Measurements from ENCODE around the gene PROB1. TPM values are rescaled to one million over a fixed set of nuclear protein-coding genes. Genes with fewer than 3 reads are reported as not detected.
A peak's percentile ranks its signal among the peaks of the same experiment; 100 is the strongest.

Gene PROB1
- total and polyA plus RNA-seq, 2 of the 8 experiments (the other 6 are each of a cell fraction or from before 2014, with no cell fraction given), result 0.89 to 3.1 TPM

DNA sequence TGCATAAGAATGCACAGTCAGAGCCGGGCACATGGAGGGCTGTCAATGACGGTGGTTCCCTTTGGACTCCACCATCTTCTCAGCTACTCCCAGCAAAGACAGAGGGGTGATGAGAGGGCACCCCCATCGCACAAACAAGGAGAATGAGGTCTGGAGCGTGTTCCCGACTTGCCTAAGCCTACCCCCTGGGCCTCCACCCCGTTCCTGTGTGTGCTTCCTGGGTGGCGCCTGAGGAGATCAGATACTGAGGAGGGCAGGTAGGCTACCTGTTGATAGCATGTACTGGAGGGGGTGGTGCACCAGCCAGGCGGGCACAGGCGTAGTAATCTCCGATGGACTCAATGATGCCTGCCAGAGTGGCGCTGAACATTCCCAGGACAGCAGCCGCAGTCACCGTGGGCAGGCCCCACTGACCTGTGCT lies 16.0 kb downstream of the PROB1 start:
- 93% methylated on average over 13 of the region's 13 CpGs; no CpG with 5 or more reads in 1 of the 2 experiments for WGBS, 2 experiments (ENCODE audit: extremely low coverage in 1 of 2, insufficient coverage in 1 of 2, insufficient read length in 1 of 2, insufficient replicate concordance in 2 of 2, low coverage in 1 of 2, low lambda C conversion rate in 2 of 2, missing lambda C conversion rate in 1 of 2)
- no peak overlapping the region for H4K8ac ChIP-seq (ENCODE audit: extremely low read depth, insufficient read depth, low read length)
- no peak for TF ChIP-seq RFX5 (IDR thresholded peaks at IDR 0.05; ENCODE audit: borderline replicate concordance, low read depth, low read length)
- TF ChIP-seq, protein P1, sequence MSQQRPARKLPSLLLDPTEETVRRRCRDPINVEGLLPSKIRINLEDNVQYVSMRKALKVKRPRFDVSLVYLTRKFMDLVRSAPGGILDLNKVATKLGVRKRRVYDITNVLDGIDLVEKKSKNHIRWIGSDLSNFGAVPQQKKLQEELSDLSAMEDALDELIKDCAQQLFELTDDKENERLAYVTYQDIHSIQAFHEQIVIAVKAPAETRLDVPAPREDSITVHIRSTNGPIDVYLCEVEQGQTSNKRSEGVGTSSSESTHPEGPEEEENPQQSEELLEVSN (IDR thresholded peaks at IDR 0.05), result no peak
- H3K36me3 ChIP-seq (ENCODE audit: control insufficient read depth in 2 of 4, insufficient read depth in 4 of 4, low read length in 3 of 4), result no peaks in the 10 kb centered on the region
- DNase-seq (ENCODE audit: low read depth in 1 of 2, low spot score in 2 of 2) (no peak), FAIRE-seq (no peak)
- H3K4me3 ChIP-seq (ENCODE audit: extremely low read depth in 1 of 4, insufficient read depth in 2 of 4, low read depth in 3 of 4, low read length in 4 of 4), result no peak overlapping the region
- H3K27ac ChIP-seq (ENCODE audit: low read depth, low read length), result no peak overlapping the region
- H3K18ac ChIP-seq (ENCODE audit: extremely low read depth, low read length), result no peak overlapping the region
- no peak overlapping the region for H2BK20ac ChIP-seq (ENCODE audit: low read length)
- H3K14ac ChIP-seq (ENCODE audit: insufficient read length), result no peak overlapping the region
- no peak overlapping the region for H2AFZ ChIP-seq (ENCODE audit: low read length)
- H4K5ac ChIP-seq (ENCODE audit: insufficient read length, low read depth, low read length), result no peak overlapping the region
- no peak overlapping the region for H2BK12ac ChIP-seq (ENCODE audit: low read depth, low read length)
- H4K91ac ChIP-seq (replicated peaks; ENCODE audit: insufficient read length, low read length), result peak overlapping the region; percentile 55
- H2AK5ac ChIP-seq (ENCODE audit: low read depth, low read length), result peak overlapping the region; percentile 86; the same call in 1 of the 2 replicates
- 0 out of 2 replicates have a peak overlapping the region, but pooled peaks have one; percentile 21 for H2BK5ac ChIP-seq (ENCODE audit: low read depth, low read length)
- CTCF ChIA-PET (ENCODE audit: partially characterized antibody), result interaction anchor here (1.2 to 3.6 kb wide), 2 partner anchors 10 to 22 kb away, joined by 3 to 14 read pairs; no protein-coding TSS in a partner anchor
- no peaks in the 10 kb centered on the region for H3K23me2 ChIP-seq (ENCODE audit: low read depth, low read length)
- no peak overlapping the region for H3K56ac ChIP-seq (replicated peaks; ENCODE audit: insufficient read length, low read depth, low read length)
- peaks cover 0 to 5% of the 10 kb centered on the region in 2 experiments for H4K20me1 ChIP-seq (replicated peaks in 1 of 2; ENCODE audit: control insufficient read depth in 1 of 2, insufficient read depth in 2 of 2, low read length in 2 of 2)
- H3K79me2 ChIP-seq (ENCODE audit: control insufficient read depth in 1 of 2, insufficient read depth in 2 of 2, low read length in 2 of 2), result no peaks in the 10 kb centered on the region
- peaks cover 2% of the 10 kb centered on the region; the same call in 1 of the 2 replicates for H3K79me1 ChIP-seq (ENCODE audit: low read depth, low read length)
- no peak overlapping the region for H3K4ac ChIP-seq (replicated peaks; ENCODE audit: insufficient read length, low read depth, low read length)
- no peak overlapping the region for H3K23ac ChIP-seq (ENCODE audit: insufficient read length)
- no peak overlapping the region for H3K4me2 ChIP-seq (ENCODE audit: insufficient read depth in 1 of 2, low read depth in 2 of 2, low read length in 2 of 2)
- H3K9me3 ChIP-seq (ENCODE audit: insufficient read depth in 2 of 2, low read depth in 1 of 2, low read length in 1 of 2), result no peaks in the 10 kb centered on the region
- no peak overlapping the region; a peak in 1 of 7 replicates for H3K9ac ChIP-seq (replicated peaks in 1 of 4; ENCODE audit: extremely low read depth in 1 of 4, low read depth in 3 of 4, low read length in 3 of 4)
- H3K27me3 ChIP-seq (replicated peaks in 1 of 4; ENCODE audit: control insufficient read depth in 3 of 4, extremely low read depth in 1 of 4, insufficient read depth in 3 of 4, low read length in 3 of 4), result no peaks in the 10 kb centered on the region
- no peak overlapping the region for H2BK15ac ChIP-seq (ENCODE audit: low read length)
- POLR2A ChIA-PET (ENCODE audit: partially characterized antibody), result interaction anchor here (0.8 to 3.9 kb wide), 8 partner anchors 9 to 93 kb away, joined by 3 to 13 read pairs (median 4); partner anchors contain the start of gene PAIP2
- peaks cover 0 to 11% (median 0%) of the 10 kb centered on the region in 4 experiments; a peak in 2 of 7 replicates for H3K4me1 ChIP-seq (replicated peaks in 1 of 4; ENCODE audit: control insufficient read depth in 3 of 4, insufficient read depth in 4 of 4, low read length in 3 of 4)
- no peak overlapping the region for H2BK120ac ChIP-seq (replicated peaks; ENCODE audit: low read depth, low read length)
